Measurements from ENCODE around the gene TRPM5.

The TRPM5 gene

DNA sequence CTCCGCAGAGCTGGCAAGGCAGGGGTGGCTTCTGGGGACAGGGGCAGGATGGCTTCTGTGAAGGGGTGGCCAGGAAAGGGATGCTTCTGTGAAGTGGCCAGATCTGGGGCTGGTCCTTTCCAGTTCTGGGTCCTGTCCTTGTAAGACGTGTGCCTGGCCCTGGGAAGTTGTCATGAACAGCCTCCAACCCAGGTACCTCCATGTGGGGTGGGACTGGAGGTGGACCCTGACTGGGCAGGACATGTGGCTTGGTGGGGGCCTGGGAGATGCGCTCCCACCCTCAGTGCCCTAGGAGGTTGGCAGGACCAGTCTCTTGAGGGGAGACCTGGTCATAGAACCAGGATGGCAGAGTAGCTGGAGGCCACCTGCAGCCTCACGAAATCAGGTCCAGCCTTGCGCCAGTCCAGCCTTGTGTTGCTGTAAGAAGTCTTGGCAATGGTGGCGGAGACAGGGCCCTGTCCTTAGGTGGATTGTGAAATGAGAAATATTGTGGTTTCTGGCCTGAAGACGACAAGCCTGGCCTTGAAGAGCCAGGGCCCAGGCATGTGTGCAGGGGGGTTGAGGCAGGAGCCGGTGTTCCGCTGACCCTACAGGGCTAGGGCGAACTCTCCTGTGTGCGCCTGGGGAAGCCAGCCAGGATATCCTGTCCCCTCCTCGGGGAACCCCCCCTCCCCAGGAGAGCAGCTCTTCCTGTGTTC is 3.1 kb upstream of the TRPM5 start:
- Histone ChIP-seq H3K36me3 (replicated peaks; ENCODE audit: insufficient read depth, low read length) (no peaks in the 10 kb centered on the region), H2AFZ (ENCODE audit: low read length) (no peak overlapping the region), H3K27me3 (replicated peaks; ENCODE audit: insufficient read depth, low read length) (peaks cover 5% of the 10 kb centered on the region; the same call in 1 of the 2 replicates), H3K4me2 (ENCODE audit: low read depth, low read length) (peak overlapping the region; percentile 96), H3K4me3 (ENCODE audit: low read length) (no peak overlapping the region), H3K9ac (ENCODE audit: low read length) (no peak overlapping the region), H4K20me1 (ENCODE audit: insufficient read depth, low read length) (no peaks in the 10 kb centered on the region), H3F3A (ENCODE audit: insufficient read depth, low read length) (peaks cover 5% of the 10 kb centered on the region; the same call in 1 of the 2 replicates), H3K79me2 (ENCODE audit: low read length) (peaks cover 56% of the 10 kb centered on the region), H3K9me3 (replicated peaks; ENCODE audit: insufficient read depth, low read length) (no peaks in the 10 kb centered on the region), H3K9me2 (replicated peaks; ENCODE audit: insufficient read depth, low read length) (no peaks in the 10 kb centered on the region), H3K27ac (ENCODE audit: low read length) (no peak overlapping the region), H3K4me1 (ENCODE audit: low read length) (peaks cover 14% of the 10 kb centered on the region)
- no peak for TF ChIP-seq EZH2 (optimal IDR thresholded peaks at IDR 0.05; ENCODE audit: low read depth, low read length)
- TF ChIP-seq EZH2phosphoT487 (IDR thresholded peaks at IDR 0.05; ENCODE audit: low read length): no peak
- TF ChIP-seq, protein P1, sequence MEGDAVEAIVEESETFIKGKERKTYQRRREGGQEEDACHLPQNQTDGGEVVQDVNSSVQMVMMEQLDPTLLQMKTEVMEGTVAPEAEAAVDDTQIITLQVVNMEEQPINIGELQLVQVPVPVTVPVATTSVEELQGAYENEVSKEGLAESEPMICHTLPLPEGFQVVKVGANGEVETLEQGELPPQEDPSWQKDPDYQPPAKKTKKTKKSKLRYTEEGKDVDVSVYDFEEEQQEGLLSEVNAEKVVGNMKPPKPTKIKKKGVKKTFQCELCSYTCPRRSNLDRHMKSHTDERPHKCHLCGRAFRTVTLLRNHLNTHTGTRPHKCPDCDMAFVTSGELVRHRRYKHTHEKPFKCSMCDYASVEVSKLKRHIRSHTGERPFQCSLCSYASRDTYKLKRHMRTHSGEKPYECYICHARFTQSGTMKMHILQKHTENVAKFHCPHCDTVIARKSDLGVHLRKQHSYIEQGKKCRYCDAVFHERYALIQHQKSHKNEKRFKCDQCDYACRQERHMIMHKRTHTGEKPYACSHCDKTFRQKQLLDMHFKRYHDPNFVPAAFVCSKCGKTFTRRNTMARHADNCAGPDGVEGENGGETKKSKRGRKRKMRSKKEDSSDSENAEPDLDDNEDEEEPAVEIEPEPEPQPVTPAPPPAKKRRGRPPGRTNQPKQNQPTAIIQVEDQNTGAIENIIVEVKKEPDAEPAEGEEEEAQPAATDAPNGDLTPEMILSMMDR (IDR thresholded peaks at IDR 0.05; ENCODE audit: low read length): no peak
- no peak for DNase-seq

DNA sequence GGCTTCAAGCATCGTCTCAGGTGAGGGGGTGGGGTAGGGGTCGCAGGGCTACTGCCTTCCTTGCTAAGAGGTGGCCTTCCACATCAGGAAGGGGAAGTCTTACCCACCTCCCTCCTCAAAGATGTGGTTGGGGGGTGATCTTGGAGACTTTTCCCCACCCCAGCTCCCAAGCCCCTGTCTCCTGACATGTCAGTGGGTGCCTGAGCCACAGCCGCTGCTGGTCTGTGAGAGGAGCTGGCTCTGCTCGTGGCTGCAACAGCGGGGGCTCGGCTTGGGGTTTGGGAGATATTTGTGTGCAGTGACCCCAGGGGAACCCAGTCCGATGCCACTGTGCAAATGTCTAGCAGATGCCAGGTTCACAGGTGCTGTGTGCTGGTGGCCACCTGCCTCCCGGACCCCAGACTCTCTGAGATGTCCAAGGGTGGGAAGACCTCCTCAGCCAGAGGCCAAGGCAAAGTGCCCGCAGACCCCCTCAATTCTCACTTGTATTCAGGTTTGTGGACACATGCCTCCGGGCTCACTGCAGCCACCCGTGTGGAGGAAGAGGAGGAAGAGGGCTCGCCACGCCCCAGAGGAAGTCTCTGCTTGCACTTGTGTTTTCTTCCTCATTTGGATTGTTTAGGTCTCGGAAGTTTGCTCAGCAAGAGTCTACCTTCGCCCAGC is 2.4 kb upstream of the TRPM5 start:
- Histone ChIP-seq H3K4me1 (ENCODE audit: low read length) (peaks cover 14% of the 10 kb centered on the region), H3K9ac (ENCODE audit: low read length) (no peak overlapping the region), H3F3A (ENCODE audit: insufficient read depth, low read length) (peaks cover 5% of the 10 kb centered on the region; the same call in 1 of the 2 replicates), H3K36me3 (replicated peaks; ENCODE audit: insufficient read depth, low read length) (no peaks in the 10 kb centered on the region), H2AFZ (ENCODE audit: low read length) (no peak overlapping the region), H3K27ac (ENCODE audit: low read length) (no peak overlapping the region), H3K9me2 (replicated peaks; ENCODE audit: insufficient read depth, low read length) (no peaks in the 10 kb centered on the region), H3K79me2 (ENCODE audit: low read length) (peaks cover 56% of the 10 kb centered on the region), H3K4me3 (ENCODE audit: low read length) (peak overlapping the region; percentile 95; the same call in 1 of the 2 replicates), H3K27me3 (replicated peaks; ENCODE audit: insufficient read depth, low read length) (peaks cover 5% of the 10 kb centered on the region; the same call in 1 of the 2 replicates), H3K9me3 (replicated peaks; ENCODE audit: insufficient read depth, low read length) (no peaks in the 10 kb centered on the region), H3K4me2 (ENCODE audit: low read depth, low read length) (peak overlapping the region; percentile 96), H4K20me1 (ENCODE audit: insufficient read depth, low read length) (no peaks in the 10 kb centered on the region)
- DNase-seq: no peak
- no peak for TF ChIP-seq EZH2phosphoT487 (IDR thresholded peaks at IDR 0.05; ENCODE audit: low read length)

DNA sequence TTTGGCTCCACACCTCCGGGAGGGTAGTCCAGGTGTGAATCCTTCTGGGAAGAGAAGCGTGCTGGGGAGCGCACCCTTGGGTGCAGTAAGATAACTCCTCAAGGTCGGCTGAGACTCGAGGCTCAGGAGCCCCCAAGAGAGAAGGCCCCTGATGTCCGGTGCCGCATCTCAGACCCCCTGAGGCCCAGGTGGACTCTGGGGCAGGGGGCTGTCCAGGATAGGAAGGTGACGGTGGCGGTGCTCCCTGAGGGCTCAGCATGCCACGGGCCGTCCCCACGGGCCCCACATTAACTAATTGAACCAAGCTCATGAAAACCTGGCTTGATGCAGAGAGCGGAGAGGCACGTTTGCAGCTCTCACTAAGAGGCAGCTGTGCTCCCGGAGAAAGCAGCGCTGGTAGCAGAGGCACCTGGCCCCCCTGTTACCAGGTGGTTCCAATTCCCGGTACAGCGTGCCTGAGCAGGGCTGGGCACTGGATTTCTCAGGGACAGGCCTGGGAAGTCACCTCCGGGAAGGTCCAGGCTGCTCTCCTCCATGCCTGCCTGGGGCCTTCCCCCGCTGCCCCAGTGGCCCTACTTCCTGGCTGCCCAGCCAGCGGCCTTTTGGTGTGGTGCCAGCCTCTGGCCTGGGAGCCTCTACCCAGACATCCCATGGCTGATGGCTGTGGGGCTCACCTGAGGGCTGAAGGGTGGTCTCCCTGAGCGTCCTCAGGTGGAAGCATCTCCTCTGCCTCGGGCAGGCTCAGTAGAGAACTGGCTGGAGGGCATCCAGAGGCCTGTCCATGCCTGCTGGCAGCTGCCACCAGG is 1.6 kb upstream of the TRPM5 start:
- Histone ChIP-seq H3K4me3 (ENCODE audit: low read length) (peak overlapping the region; percentile 95), H3K4me1 (ENCODE audit: low read length) (peaks cover 14% of the 10 kb centered on the region), H3F3A (ENCODE audit: insufficient read depth, low read length) (peaks cover 5% of the 10 kb centered on the region; the same call in 1 of the 2 replicates), H3K27me3 (replicated peaks; ENCODE audit: insufficient read depth, low read length) (peaks cover 5% of the 10 kb centered on the region; the same call in 1 of the 2 replicates), H3K4me2 (ENCODE audit: low read depth, low read length) (peak overlapping the region; percentile 96), H3K79me2 (ENCODE audit: low read length) (peaks cover 55% of the 10 kb centered on the region), H4K20me1 (ENCODE audit: insufficient read depth, low read length) (no peaks in the 10 kb centered on the region), H3K36me3 (replicated peaks; ENCODE audit: insufficient read depth, low read length) (no peaks in the 10 kb centered on the region), H3K27ac (ENCODE audit: low read length) (no peak overlapping the region), H2AFZ (ENCODE audit: low read length) (peak overlapping the region; percentile 87), H3K9me3 (replicated peaks; ENCODE audit: insufficient read depth, low read length) (no peaks in the 10 kb centered on the region), H3K9ac (ENCODE audit: low read length) (peak overlapping the region; percentile 64; the same call in 1 of the 2 replicates), H3K9me2 (replicated peaks; ENCODE audit: insufficient read depth, low read length) (no peaks in the 10 kb centered on the region)
- TF ChIP-seq, protein P1 (IDR thresholded peaks at IDR 0.05; ENCODE audit: low read length): no peak
- no peak for TF ChIP-seq EZH2phosphoT487 (IDR thresholded peaks at IDR 0.05; ENCODE audit: low read length)
- TF ChIP-seq EZH2 (optimal IDR thresholded peaks at IDR 0.05; ENCODE audit: low read depth, low read length): no peak
- DNase-seq: peak; percentile 9

Measured in MM.1S (cell line).